ENCODE data around the gene CARF.
"Not testable (repeated sequence)": the region's sequence is repeated elsewhere in the genome, so short reads cannot be mapped to it uniquely, and the experiment has no call there.

The CARF gene

DNA sequence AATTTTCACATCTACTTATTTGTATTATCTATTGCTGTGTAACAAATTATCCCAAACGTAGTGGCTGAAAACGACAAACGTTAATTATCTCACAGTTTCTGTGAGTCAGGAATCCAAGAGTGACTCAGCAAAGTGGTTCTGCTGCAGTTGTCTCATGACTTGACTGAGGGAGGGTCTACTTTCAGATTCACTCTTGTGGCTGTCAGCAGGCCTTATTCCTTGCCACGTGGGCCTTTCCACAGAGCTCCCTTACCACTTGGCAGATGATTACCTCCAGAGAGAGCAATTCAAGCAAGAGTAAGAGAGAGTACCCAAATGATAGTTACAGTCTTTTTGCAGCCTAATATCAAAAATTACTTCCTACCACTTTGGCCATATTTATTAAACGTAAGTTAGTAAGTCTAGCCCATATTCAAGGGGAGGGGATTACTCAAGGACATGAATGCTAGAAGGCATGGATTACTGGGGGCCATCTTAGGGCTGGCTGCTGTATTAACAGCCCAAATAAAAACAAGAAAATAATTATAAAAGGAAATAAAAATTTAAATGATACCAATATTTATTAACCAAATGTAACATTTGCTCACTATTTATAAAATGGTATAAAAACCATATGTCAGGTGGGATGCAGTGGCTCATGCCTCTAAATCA is 53.9 kb downstream of the CARF start:
- no peak overlapping the region for H3K9ac ChIP-seq (ENCODE audit: low read depth in 1 of 2, low read length in 2 of 2)
- no peak overlapping the region for H3K27ac ChIP-seq (ENCODE audit: low read depth, low read length)
- H3K4me1 ChIP-seq (ENCODE audit: control insufficient read depth in 1 of 2, insufficient read depth in 2 of 2, low read length in 2 of 2), result no peaks in the 10 kb centered on the region
- H3K36me3 ChIP-seq (ENCODE audit: control insufficient read depth in 1 of 2, insufficient read depth in 2 of 2, low read length in 2 of 2), result peaks cover 0 to 3% of the 10 kb centered on the region in 2 donors
- no peaks in the 10 kb centered on the region for H3K9me3 ChIP-seq (ENCODE audit: control insufficient read depth in 1 of 2, low read length in 2 of 2)
- no peaks in the 10 kb centered on the region for H3K27me3 ChIP-seq (ENCODE audit: control insufficient read depth in 1 of 2, insufficient read depth in 2 of 2, low read length in 2 of 2)
- H3K4me3 ChIP-seq (ENCODE audit: low read depth in 1 of 2, low read length in 2 of 2), result no peak overlapping the region

DNA sequence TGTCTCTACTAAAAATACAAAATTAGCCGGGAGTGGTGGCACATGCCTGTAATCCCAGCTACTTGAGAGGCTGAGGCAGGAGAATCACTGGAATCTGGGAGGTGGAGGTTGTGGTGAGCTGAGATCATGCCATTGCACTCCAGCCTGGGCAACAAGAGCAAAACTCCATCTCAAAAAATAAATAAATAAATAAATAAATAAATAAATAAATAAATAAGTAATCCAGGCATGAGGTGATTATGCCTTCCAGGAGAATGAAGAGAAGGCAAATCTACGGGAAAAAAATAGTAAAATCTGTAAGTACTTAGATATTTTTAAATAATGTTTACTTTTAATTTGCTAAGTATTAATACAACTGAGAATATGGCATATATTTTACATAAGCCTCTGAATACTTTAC is 57.3 kb downstream of the CARF start:
- not testable (repeated sequence) for H3K27me3 ChIP-seq (ENCODE audit: control insufficient read depth in 1 of 2, insufficient read depth in 2 of 2, low read length in 2 of 2); H3K9ac ChIP-seq (ENCODE audit: low read depth in 1 of 2, low read length in 2 of 2); H3K9me3 ChIP-seq (ENCODE audit: control insufficient read depth in 1 of 2, low read length in 2 of 2); H3K36me3 ChIP-seq (ENCODE audit: control insufficient read depth in 1 of 2, insufficient read depth in 2 of 2, low read length in 2 of 2); H3K27ac ChIP-seq (ENCODE audit: low read depth, low read length); H3K4me1 ChIP-seq (ENCODE audit: control insufficient read depth in 1 of 2, insufficient read depth in 2 of 2, low read length in 2 of 2); H3K4me3 ChIP-seq (ENCODE audit: low read depth in 1 of 2, low read length in 2 of 2)

DNA sequence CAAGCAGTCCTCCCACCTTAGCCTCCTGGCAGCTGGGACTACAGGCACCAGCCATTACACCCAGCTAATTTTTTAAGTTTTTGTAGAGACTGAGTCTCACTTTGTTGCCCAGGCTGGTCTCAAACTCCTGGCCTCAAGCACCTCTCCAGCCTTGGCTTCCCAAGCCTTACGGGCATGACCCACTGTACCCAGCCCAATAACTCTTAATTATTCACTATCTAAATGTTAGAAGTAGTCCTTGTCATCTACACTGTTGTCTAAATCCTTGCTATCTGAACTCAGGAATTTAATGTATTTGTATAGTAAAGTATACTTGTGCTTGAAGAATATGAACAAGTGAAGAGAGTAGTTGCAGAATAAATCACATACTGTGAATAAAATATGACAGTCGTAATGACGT is 64.7 kb downstream of the CARF start:
- no peak overlapping the region for H3K9ac ChIP-seq (ENCODE audit: low read depth in 1 of 2, low read length in 2 of 2)
- H3K27ac ChIP-seq (ENCODE audit: low read depth, low read length), result no peak overlapping the region
- no peaks in the 10 kb centered on the region for H3K9me3 ChIP-seq (ENCODE audit: control insufficient read depth in 1 of 2, low read length in 2 of 2)
- no peak overlapping the region for H3K4me3 ChIP-seq (ENCODE audit: low read depth in 1 of 2, low read length in 2 of 2)
- H3K4me1 ChIP-seq (ENCODE audit: control insufficient read depth in 1 of 2, insufficient read depth in 2 of 2, low read length in 2 of 2), result no peaks in the 10 kb centered on the region
- peaks cover 0 to 3% of the 10 kb centered on the region in 2 donors for H3K36me3 ChIP-seq (ENCODE audit: control insufficient read depth in 1 of 2, insufficient read depth in 2 of 2, low read length in 2 of 2)
- no peaks in the 10 kb centered on the region for H3K27me3 ChIP-seq (ENCODE audit: control insufficient read depth in 1 of 2, insufficient read depth in 2 of 2, low read length in 2 of 2)

DNA sequence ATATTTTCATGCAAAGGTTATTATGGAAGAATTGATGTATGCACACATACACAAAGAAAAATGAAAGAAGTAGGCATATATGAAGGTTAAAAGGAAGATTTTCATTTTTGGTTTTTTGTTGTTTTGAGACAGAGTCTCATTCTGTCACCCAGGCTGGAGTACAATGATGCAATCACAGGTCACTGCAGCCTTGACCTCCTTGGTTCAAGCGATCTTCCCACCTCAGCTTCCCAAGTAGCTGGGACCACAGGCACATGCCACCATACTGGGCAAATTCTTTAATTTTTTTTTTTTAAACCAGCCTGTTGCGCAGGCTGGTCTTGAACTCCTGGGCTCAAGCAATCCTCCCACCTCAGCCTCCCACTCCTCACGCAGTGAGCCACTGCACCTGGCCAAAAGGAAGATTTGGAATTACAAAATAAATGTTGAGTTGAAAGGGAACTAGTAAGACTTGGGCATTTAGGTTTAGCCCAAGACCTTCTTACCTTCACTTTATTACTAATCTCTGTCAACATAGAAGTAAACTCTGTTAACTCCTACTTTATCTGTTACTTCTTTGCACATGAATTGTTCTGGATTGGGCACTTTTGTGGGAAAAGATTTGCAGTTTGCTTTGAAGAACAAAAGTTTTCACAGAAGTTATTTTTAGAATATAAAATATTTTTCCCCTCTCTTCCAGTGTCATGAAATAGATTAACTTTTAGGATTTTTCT is 70.9 kb downstream of the CARF start:
- H3K27ac ChIP-seq (ENCODE audit: low read depth, low read length), result no peak overlapping the region
- H3K4me1 ChIP-seq (ENCODE audit: control insufficient read depth in 1 of 2, insufficient read depth in 2 of 2, low read length in 2 of 2), result no peaks in the 10 kb centered on the region
- no peak overlapping the region for H3K9ac ChIP-seq (ENCODE audit: low read depth in 1 of 2, low read length in 2 of 2)
- no peaks in the 10 kb centered on the region for H3K9me3 ChIP-seq (ENCODE audit: control insufficient read depth in 1 of 2, low read length in 2 of 2)
- no peak overlapping the region for H3K4me3 ChIP-seq (ENCODE audit: low read depth in 1 of 2, low read length in 2 of 2)
- H3K27me3 ChIP-seq (ENCODE audit: control insufficient read depth in 1 of 2, insufficient read depth in 2 of 2, low read length in 2 of 2), result no peaks in the 10 kb centered on the region
- peaks cover 0 to 2% of the 10 kb centered on the region in 2 donors for H3K36me3 ChIP-seq (ENCODE audit: control insufficient read depth in 1 of 2, insufficient read depth in 2 of 2, low read length in 2 of 2)

DNA sequence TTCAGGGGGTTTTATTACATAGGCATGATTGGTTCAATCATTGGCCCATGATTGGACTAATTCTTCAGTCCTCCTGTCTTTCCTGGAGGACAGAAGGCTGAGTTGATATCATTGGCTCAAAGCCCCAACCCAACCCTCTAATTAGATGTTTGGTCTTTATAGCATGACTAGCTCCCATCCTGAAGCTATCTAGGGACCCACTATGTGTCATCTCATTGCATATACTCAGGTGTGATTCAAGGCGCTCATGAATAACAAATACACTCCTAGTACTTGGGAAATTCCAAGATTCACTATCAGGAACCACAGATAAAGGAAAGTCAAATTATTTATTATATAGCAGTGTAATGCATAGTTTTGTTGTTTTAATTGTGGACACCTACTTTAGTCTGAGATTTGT is 77.7 kb downstream of the CARF start:
- no peaks in the 10 kb centered on the region for H3K4me1 ChIP-seq (ENCODE audit: control insufficient read depth in 1 of 2, insufficient read depth in 2 of 2, low read length in 2 of 2)
- no peak overlapping the region for H3K27ac ChIP-seq (ENCODE audit: low read depth, low read length)
- H3K9ac ChIP-seq (ENCODE audit: low read depth in 1 of 2, low read length in 2 of 2), result no peak overlapping the region
- H3K27me3 ChIP-seq (ENCODE audit: control insufficient read depth in 1 of 2, insufficient read depth in 2 of 2, low read length in 2 of 2), result no peaks in the 10 kb centered on the region
- no peak overlapping the region for H3K4me3 ChIP-seq (ENCODE audit: low read depth in 1 of 2, low read length in 2 of 2)
- H3K9me3 ChIP-seq (ENCODE audit: control insufficient read depth in 1 of 2, low read length in 2 of 2), result no peaks in the 10 kb centered on the region
- no peaks in the 10 kb centered on the region for H3K36me3 ChIP-seq (ENCODE audit: control insufficient read depth in 1 of 2, insufficient read depth in 2 of 2, low read length in 2 of 2)

DNA sequence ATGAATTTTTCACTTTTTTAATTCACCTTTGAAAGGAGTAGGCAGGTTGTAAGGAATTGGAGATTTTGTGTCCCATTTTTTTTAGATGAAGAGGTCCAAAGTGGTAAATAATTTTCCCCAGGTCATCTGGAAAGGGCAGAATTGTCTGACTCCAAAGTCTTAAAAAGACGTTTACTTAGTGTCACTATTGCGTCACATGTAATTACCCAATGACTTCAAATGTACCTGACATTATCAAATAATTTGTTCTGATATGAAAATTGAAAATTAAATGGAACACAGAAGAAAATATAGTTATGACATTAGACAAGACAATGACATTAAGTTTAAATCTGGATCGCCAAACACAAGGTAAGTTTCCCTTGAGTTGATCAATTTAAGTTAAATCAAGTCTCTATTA is 78.4 kb downstream of the CARF start:
- Histone ChIP-seq H3K9me3 (ENCODE audit: control insufficient read depth in 1 of 2, low read length in 2 of 2) (no peaks in the 10 kb centered on the region), H3K27me3 (ENCODE audit: control insufficient read depth in 1 of 2, insufficient read depth in 2 of 2, low read length in 2 of 2) (no peaks in the 10 kb centered on the region), H3K4me1 (ENCODE audit: control insufficient read depth in 1 of 2, insufficient read depth in 2 of 2, low read length in 2 of 2) (no peaks in the 10 kb centered on the region), H3K9ac (ENCODE audit: low read depth in 1 of 2, low read length in 2 of 2) (no peak overlapping the region), H3K4me3 (ENCODE audit: low read depth in 1 of 2, low read length in 2 of 2) (no peak overlapping the region), H3K27ac (ENCODE audit: low read depth, low read length) (no peak overlapping the region), H3K36me3 (ENCODE audit: control insufficient read depth in 1 of 2, insufficient read depth in 2 of 2, low read length in 2 of 2) (no peaks in the 10 kb centered on the region)

DNA sequence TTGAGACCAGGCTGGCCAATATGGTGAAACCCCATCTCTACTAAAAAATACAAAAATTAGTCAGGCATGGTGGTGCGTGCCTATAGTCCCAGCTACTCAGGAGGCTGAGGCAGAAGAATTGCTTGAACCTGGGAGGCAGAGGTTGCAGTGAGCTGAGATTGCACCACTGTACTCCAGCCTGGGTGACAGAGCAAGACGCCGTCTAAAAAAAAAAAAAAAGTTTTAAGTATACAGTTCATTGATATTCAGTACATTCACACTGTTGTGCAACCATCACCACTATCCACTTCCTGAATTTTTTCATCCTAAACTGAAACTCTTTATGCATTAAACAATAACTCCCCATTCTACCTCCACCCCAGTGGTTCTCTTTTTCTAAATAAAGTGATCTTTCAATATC is 85.0 kb downstream of the CARF start:
- not testable (repeated sequence) for H3K4me3 ChIP-seq (ENCODE audit: low read depth in 1 of 2, low read length in 2 of 2); H3K9ac ChIP-seq (ENCODE audit: low read depth in 1 of 2, low read length in 2 of 2); H3K9me3 ChIP-seq (ENCODE audit: control insufficient read depth in 1 of 2, low read length in 2 of 2); H3K27me3 ChIP-seq (ENCODE audit: control insufficient read depth in 1 of 2, insufficient read depth in 2 of 2, low read length in 2 of 2); H3K36me3 ChIP-seq (ENCODE audit: control insufficient read depth in 1 of 2, insufficient read depth in 2 of 2, low read length in 2 of 2); H3K27ac ChIP-seq (ENCODE audit: low read depth, low read length); H3K4me1 ChIP-seq (ENCODE audit: control insufficient read depth in 1 of 2, insufficient read depth in 2 of 2, low read length in 2 of 2)

DNA sequence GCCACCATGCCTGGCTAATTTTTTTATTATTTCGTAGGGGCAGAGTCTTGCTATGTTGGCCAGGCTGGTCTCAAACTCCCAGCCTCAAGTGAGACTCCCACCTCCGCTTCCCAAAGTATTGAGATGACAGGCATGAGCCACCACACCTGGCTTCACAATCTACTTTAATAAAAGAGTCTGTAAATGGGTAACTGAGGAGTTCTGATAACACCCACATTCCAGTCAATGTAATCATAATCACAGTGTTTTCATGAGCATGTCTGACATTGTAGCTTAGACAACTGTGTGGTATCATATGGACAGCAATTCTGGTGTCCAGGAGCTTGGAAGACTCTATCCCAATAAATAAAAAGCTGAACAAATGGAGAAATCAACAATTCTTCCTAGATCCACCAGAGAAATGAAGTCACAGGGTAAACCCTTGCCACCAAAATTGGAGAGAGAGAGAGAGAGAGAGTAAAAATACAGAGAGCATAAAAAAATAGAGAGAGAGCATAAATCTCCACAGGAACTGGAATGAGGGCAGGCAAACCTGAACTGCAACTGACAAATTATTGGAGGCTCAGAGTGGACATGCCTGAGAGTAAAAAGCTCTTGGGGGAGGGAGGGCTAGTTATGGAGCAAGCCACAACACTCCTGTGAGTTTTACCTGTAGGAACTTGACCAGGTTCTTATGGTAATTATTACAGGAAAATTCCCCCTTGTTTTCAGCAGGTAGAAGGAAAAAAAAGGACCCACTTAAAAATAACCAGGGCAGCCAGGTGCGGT is 90.2 kb downstream of the CARF start:
- no peak overlapping the region for H3K4me3 ChIP-seq (ENCODE audit: low read depth in 1 of 2, low read length in 2 of 2)
- H3K27me3 ChIP-seq (ENCODE audit: control insufficient read depth in 1 of 2, insufficient read depth in 2 of 2, low read length in 2 of 2), result no peaks in the 10 kb centered on the region
- no peak overlapping the region for H3K9ac ChIP-seq (ENCODE audit: low read depth in 1 of 2, low read length in 2 of 2)
- H3K9me3 ChIP-seq (ENCODE audit: control insufficient read depth in 1 of 2, low read length in 2 of 2), result no peaks in the 10 kb centered on the region
- peaks cover 0 to 3% of the 10 kb centered on the region in 2 donors for H3K4me1 ChIP-seq (ENCODE audit: control insufficient read depth in 1 of 2, insufficient read depth in 2 of 2, low read length in 2 of 2)
- H3K27ac ChIP-seq (ENCODE audit: low read depth, low read length), result no peak overlapping the region
- no peaks in the 10 kb centered on the region for H3K36me3 ChIP-seq (ENCODE audit: control insufficient read depth in 1 of 2, insufficient read depth in 2 of 2, low read length in 2 of 2)

DNA sequence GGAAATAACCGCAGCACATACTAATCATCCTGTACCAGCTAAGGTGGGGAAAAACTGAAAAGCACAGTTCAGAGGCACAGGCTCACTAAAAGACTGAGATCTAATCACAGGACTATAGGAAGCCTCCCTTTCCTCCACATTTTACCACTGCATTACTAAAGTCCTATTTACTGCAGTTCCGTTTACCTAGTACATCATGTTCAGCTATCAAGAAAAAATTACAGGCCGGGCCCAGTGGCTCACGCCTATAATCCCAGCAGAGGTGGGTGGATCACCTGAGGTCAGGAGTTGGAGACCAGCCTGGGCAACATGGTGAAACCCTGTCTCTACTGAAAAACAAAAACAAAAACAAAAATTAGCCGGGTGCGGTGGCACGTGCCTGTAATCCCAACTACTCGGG is 91.6 kb downstream of the CARF start:
- no peak overlapping the region for H3K9ac ChIP-seq (ENCODE audit: low read depth in 1 of 2, low read length in 2 of 2)
- no peaks in the 10 kb centered on the region for H3K27me3 ChIP-seq (ENCODE audit: control insufficient read depth in 1 of 2, insufficient read depth in 2 of 2, low read length in 2 of 2)
- no peak overlapping the region for H3K27ac ChIP-seq (ENCODE audit: low read depth, low read length)
- H3K9me3 ChIP-seq (ENCODE audit: control insufficient read depth in 1 of 2, low read length in 2 of 2), result no peaks in the 10 kb centered on the region
- no peaks in the 10 kb centered on the region for H3K36me3 ChIP-seq (ENCODE audit: control insufficient read depth in 1 of 2, insufficient read depth in 2 of 2, low read length in 2 of 2)
- peaks cover 0 to 3% of the 10 kb centered on the region in 2 donors for H3K4me1 ChIP-seq (ENCODE audit: control insufficient read depth in 1 of 2, insufficient read depth in 2 of 2, low read length in 2 of 2)
- no peak overlapping the region for H3K4me3 ChIP-seq (ENCODE audit: low read depth in 1 of 2, low read length in 2 of 2)

DNA sequence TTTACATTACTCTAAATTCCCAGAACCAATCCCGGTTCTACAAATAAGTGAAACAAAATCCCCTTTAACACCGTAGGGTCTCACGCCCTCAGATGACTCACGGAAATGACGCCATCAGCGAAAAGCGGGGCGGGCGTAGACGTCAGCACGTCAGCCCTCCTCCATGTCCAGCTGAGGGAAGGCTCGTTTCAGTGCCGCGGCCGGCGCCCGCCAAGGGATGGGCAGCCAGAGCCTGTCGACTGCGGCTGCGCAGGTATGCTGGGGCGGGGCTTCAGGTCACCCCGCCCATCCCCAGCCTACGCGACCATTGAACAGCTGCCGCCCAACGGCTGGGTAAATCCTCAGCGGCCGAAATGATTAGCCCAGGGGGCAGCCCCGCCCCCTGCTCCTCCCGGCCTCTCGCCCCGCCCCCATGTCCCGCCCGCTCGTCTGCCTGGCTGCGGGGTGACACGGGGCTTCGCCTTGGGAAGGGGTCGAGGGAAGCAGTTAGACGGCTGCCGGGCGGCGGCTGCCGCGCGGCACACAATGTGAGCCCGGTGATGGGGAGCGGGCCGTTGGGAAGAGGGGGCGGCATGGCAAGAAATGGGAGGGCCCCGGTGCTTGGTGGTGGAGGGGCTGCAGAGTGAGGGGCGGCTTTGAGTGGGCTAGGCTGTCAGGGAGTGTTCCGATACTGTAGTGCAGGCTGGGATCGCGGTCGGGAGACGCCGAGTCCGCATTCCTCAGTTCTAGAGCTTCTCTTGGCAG is 102.6 kb downstream of the CARF start, which contains the start of gene NBEAL1:
NBEAL1 (plus strand) TSS at position 420 of the 744 bp plus-strand sequence. CDS start 1,510 bp downstream, outside the sequence.
- peak within 1 kb of the TSS; percentile 98 to 99 for H3K9ac ChIP-seq (ENCODE audit: low read depth in 1 of 2, low read length in 2 of 2)
- H3K4me1 ChIP-seq (ENCODE audit: control insufficient read depth in 1 of 2, insufficient read depth in 2 of 2, low read length in 2 of 2), result peaks cover 14 to 15% of the 10 kb centered on the region in 2 donors
- peak within 1 kb of the TSS; percentile 90 to 94 for H3K4me3 ChIP-seq (ENCODE audit: low read depth in 1 of 2, low read length in 2 of 2)
- H3K36me3 ChIP-seq (ENCODE audit: control insufficient read depth in 1 of 2, insufficient read depth in 2 of 2, low read length in 2 of 2), result no peaks in the 10 kb centered on the region
- H3K9me3 ChIP-seq (ENCODE audit: control insufficient read depth in 1 of 2, low read length in 2 of 2), result no peaks in the 10 kb centered on the region
- H3K27ac ChIP-seq (ENCODE audit: low read depth, low read length), result peak within 1 kb of the TSS; percentile 92
- no peaks in the 10 kb centered on the region for H3K27me3 ChIP-seq (ENCODE audit: control insufficient read depth in 1 of 2, insufficient read depth in 2 of 2, low read length in 2 of 2)
